ACC112 (cell line): ENCODE results near the gene RIPK1.
A peak's percentile ranks its signal among the peaks of the same experiment; 100 is the strongest.
"Not testable (repeated sequence)": the region's sequence is repeated elsewhere in the genome, so short reads cannot be mapped to it uniquely, and the experiment has no call there.

Source experiments
- H2AFZ ChIP-seq: fragments of 200-600 bp; sonication (generic); one replicate; pipeline ENCODE4 v1.6.0; 2017; ENCODE audit warnings: antibody characterized with exemption, low read length; ENCODE audit not compliant: unreplicated experiment
- H3K27ac ChIP-seq: fragments of 200-600 bp; sonication (generic); 2 replicates; pipeline ENCODE4 v1.5.1; 2014; ENCODE audit warnings: low read depth, mild to moderate bottlenecking, antibody characterized with exemption, low read length, moderate library complexity
- H3K27me3 ChIP-seq: fragments of 200-600 bp; sonication (generic); 2 replicates; pipeline ENCODE4 v1.6.1; 2014; ENCODE audit warnings: mild to moderate bottlenecking, antibody characterized with exemption, low read length, moderate library complexity, mixed read lengths; ENCODE audit not compliant: insufficient read depth
- H3K36me3 ChIP-seq: fragments of 200-600 bp; sonication (generic); 2 replicates; pipeline ENCODE4 v1.6.1; 2016; ENCODE audit warnings: mild to moderate bottlenecking, antibody characterized with exemption, low read length, moderate library complexity, mixed read lengths; ENCODE audit not compliant: insufficient read depth
- H3K4me1 ChIP-seq: fragments of 200-600 bp; sonication (generic); one replicate; pipeline ENCODE4 v1.6.1; 2016; ENCODE audit warnings: low read length, mixed read lengths; ENCODE audit not compliant: insufficient read depth, unreplicated experiment, control insufficient read depth
- H3K4me3 ChIP-seq: fragments of 200-600 bp; sonication (generic); 2 replicates; pipeline ENCODE4 v1.5.1; 2014; ENCODE audit warnings: mild to moderate bottlenecking, low read depth, low read length
- H3K79me2 ChIP-seq: fragments of 200-600 bp; sonication (generic); one replicate; pipeline ENCODE4 v1.6.0; 2016; ENCODE audit warnings: low read length; ENCODE audit not compliant: control insufficient read depth, unreplicated experiment, insufficient read depth

RIPK1 gene

GRCh38 chr6:3068329-3069214, at the start of gene RIPK1:
Gene RIPK1 (plus strand): TSS chr6:3068494. CDS start chr6:3076824, 8,330 bp downstream.
- H3K27me3 ChIP-seq: no peaks in the 10 kb centered on the region
- peak within 1 kb of the TSS; percentile 94 for H3K27ac ChIP-seq
- peak within 1 kb of the TSS; percentile 78 for H2AFZ ChIP-seq
- H3K36me3 ChIP-seq: 0 out of 2 replicates have a peak, but pooled peaks cover 7% of the 10 kb centered on the region
- H3K4me3 ChIP-seq: peak within 1 kb of the TSS; percentile 88
- peaks cover 43% of the 10 kb centered on the region for H3K79me2 ChIP-seq
- H3K4me1 ChIP-seq: peaks cover 19% of the 10 kb centered on the region

- Histone ChIP-seq H3K4me1 (peaks cover 12% of the 10 kb centered on the region), H3K36me3 (0 out of 2 replicates have a peak, but pooled peaks cover 5% of the 10 kb centered on the region), H3K79me2 (peaks cover 7% of the 10 kb centered on the region), H3K27ac (no peak overlapping the region), H2AFZ (no peak overlapping the region), H3K4me3 (no peak overlapping the region), H3K27me3 (no peaks in the 10 kb centered on the region)
These were observed 49.2 kb upstream of the RIPK1 start for GRCh38 chr6:3019065-3019464.

GRCh38 chr6:3019749-3020320, 48.5 kb upstream of the RIPK1 start:
- Histone ChIP-seq H3K4me1 (peaks cover 20% of the 10 kb centered on the region), H2AFZ (no peak overlapping the region), H3K4me3 (no peak overlapping the region), H3K27me3 (no peaks in the 10 kb centered on the region), H3K79me2 (peaks cover 7% of the 10 kb centered on the region), H3K27ac (no peak overlapping the region), H3K36me3 (0 out of 2 replicates have a peak, but pooled peaks cover 5% of the 10 kb centered on the region)

GRCh38 chr6:3020976-3021598, 47.2 kb upstream of the RIPK1 start:
- not testable (repeated sequence) for H2AFZ ChIP-seq, H3K79me2 ChIP-seq, H3K36me3 ChIP-seq, H3K4me3 ChIP-seq, H3K27me3 ChIP-seq, H3K27ac ChIP-seq
- H3K4me1 ChIP-seq: peaks cover 30% of the 10 kb centered on the region

GRCh38 chr6:3022765-3023662, 45.3 kb upstream of the RIPK1 start:
- peak overlapping the region; percentile 75 for H3K4me3 ChIP-seq
- peak overlapping the region; percentile 38 for H2AFZ ChIP-seq
- H3K27me3 ChIP-seq: no peaks in the 10 kb centered on the region
- H3K79me2 ChIP-seq: peaks cover 7% of the 10 kb centered on the region
- H3K36me3 ChIP-seq: 0 out of 2 replicates have a peak, but pooled peaks cover 5% of the 10 kb centered on the region
- H3K27ac ChIP-seq: peak overlapping the region; percentile 83
- H3K4me1 ChIP-seq: peaks cover 30% of the 10 kb centered on the region

- Histone ChIP-seq H3K27ac (peak overlapping the region; percentile 83), H3K79me2 (peaks cover 7% of the 10 kb centered on the region), H3K27me3 (no peaks in the 10 kb centered on the region), H2AFZ (peak overlapping the region; percentile 38), H3K4me3 (peak overlapping the region; percentile 75), H3K4me1 (peaks cover 30% of the 10 kb centered on the region), H3K36me3 (0 out of 2 replicates have a peak, but pooled peaks cover 5% of the 10 kb centered on the region)
These were observed 44.4 kb upstream of the RIPK1 start for GRCh38 chr6:3023663-3024483.

GRCh38 chr6:3026791-3027626, 41.3 kb upstream of the RIPK1 start:
- no peak overlapping the region for H2AFZ ChIP-seq
- no peaks in the 10 kb centered on the region for H3K27me3 ChIP-seq

GRCh38 chr6:3028156-3028555, 40.1 kb upstream of the RIPK1 start:
- peaks cover 24% of the 10 kb centered on the region for H3K4me1 ChIP-seq
- H3K27me3 ChIP-seq, H3K36me3 ChIP-seq, H3K27ac ChIP-seq, H3K4me3 ChIP-seq, H2AFZ ChIP-seq, H3K79me2 ChIP-seq: not testable (repeated sequence)

More at GRCh38 chr6:3026791-3027626, 41.3 kb upstream of the RIPK1 start:
- H3K4me3 ChIP-seq: no peak overlapping the region
- H3K79me2 ChIP-seq: peaks cover 7% of the 10 kb centered on the region
- H3K36me3 ChIP-seq: no peaks in the 10 kb centered on the region
- no peak overlapping the region for H3K27ac ChIP-seq
- H3K4me1 ChIP-seq: peaks cover 30% of the 10 kb centered on the region
